T1000 (cell line): ENCODE results near the gene MVB12B.
"Not testable (repeated sequence)": the region's sequence is repeated elsewhere in the genome, so short reads cannot be mapped to it uniquely, and the experiment has no call there.

Experiments used
- DNase-seq: peaks from one replicate; lab custom pipeline; 2025; ENCODE audit warnings: mixed read lengths; lab: John Stamatoyannopoulos, UW

Gene MVB12B

GRCh38 chr9:126538550-126538949 lies 211.9 kb downstream of the MVB12B start:
- no peak for DNase-seq

GRCh38 chr9:126540398-126540797 lies 213.8 kb downstream of the MVB12B start:
- DNase-seq = not testable (repeated sequence)

GRCh38 chr9:126543490-126543889 lies 216.9 kb downstream of the MVB12B start:
- no peak for DNase-seq

- DNase-seq = no peak
Measured at GRCh38 chr9:126545106-126545505, 218.5 kb downstream of the MVB12B start.

GRCh38 chr9:126546036-126546435 lies 219.4 kb downstream of the MVB12B start:
- no peak for DNase-seq

- DNase-seq = no peak
Measured at GRCh38 chr9:126548312-126548711, 221.7 kb downstream of the MVB12B start.

- no peak for DNase-seq
Measured at GRCh38 chr9:126549246-126550006, 222.8 kb downstream of the MVB12B start.

GRCh38 chr9:126550891-126551351 lies 224.3 kb downstream of the MVB12B start:
- no peak for DNase-seq

GRCh38 chr9:126551812-126552211 lies 225.2 kb downstream of the MVB12B start:
- DNase-seq = no peak

GRCh38 chr9:126554292-126554691 lies 227.7 kb downstream of the MVB12B start:
- DNase-seq = no peak

GRCh38 chr9:126555421-126555820 lies 228.8 kb downstream of the MVB12B start:
- DNase-seq = not testable (repeated sequence)
